SK-N-SH (cell line): Measurements from ENCODE around the gene HPCA. TPM values are rescaled to one million over a fixed set of nuclear protein-coding genes. Genes with fewer than 3 reads are reported as not detected.

Experiments
- CTCF ChIA-PET: fragments of 300-600, 350-600 bp; formaldehyde crosslinking; extraction: SDS; loops from one replicate; lab custom pipeline; 2021; lab: Yijun Ruan, JAX
- POLR2A ChIA-PET: fragments of 350-600 bp; sonication (Branson Sonifier 250); formaldehyde crosslinking; extraction: SDS; loops from one replicate; lab custom pipeline; 2020; ENCODE audit warnings: antibody characterized with exemption, inconsistent platforms; lab: Yijun Ruan, JAX
- DNase-seq: peaks from one replicate; pipeline ENCODE4 v3.0.0; 2012
- H2AFZ ChIP-seq: fragments of 200-600 bp; sonication (generic); 2 replicates; pipeline ENCODE4 v1.8.1; 2016; ENCODE audit warnings: antibody characterized with exemption, mild to moderate bottlenecking, low read depth
- H3F3A ChIP-seq: fragments of 200-600 bp; sonication (generic); replicated peaks from 2 replicates; pipeline ENCODE3; 2016; ENCODE audit warnings: antibody characterized with exemption, mild to moderate bottlenecking; ENCODE audit not compliant: insufficient read depth
- H3K27ac ChIP-seq, 2 experiments: fragments of 200-500 bp in 1 of 2; fragments of 200-600 bp in 1 of 2; sonication (Bioruptor generic) in 1 of 2; sonication (generic), shearing (Covaris generic) in 1 of 2; 2 replicates each; pipeline versions ENCODE4 v1.5.1 to v1.6.1; 2014 to 2016; ENCODE audit warnings: low read depth in 2 of 2, inconsistent platforms in 1 of 2, low read length in 1 of 2, mild to moderate bottlenecking in 1 of 2, mixed read lengths in 1 of 2
- H3K27me3 ChIP-seq: fragments of 200-600 bp; sonication (generic), shearing (Covaris generic); 2 replicates; pipeline ENCODE4 v1.6.1; 2016; ENCODE audit warnings: mixed run types; ENCODE audit not compliant: insufficient read depth
- H3K36me3 ChIP-seq, 2 experiments: fragments of 200-500 bp in 1 of 2; fragments of 200-600 bp in 1 of 2; sonication (Bioruptor generic) in 1 of 2; sonication (generic) in 1 of 2; replicated peaks in 1 of 2; 2 replicates each; pipeline versions ENCODE3 to v1.5.1; 2014 to 2016; ENCODE audit warnings: low read length in 1 of 2, mild to moderate bottlenecking in 1 of 2; ENCODE audit not compliant: insufficient read depth in 2 of 2, control insufficient read depth in 1 of 2
- H3K4me1 ChIP-seq, 2 experiments: fragments of 200-500 bp in 1 of 2; fragments of 200-600 bp in 1 of 2; sonication (Bioruptor generic) in 1 of 2; sonication (generic), shearing (Covaris generic) in 1 of 2; 2 replicates each; pipeline versions ENCODE4 v1.5.1 to v1.6.1; 2014 to 2016; ENCODE audit warnings: low read depth in 1 of 2, low read length in 1 of 2, mixed run types in 1 of 2; ENCODE audit not compliant: insufficient read depth in 2 of 2, control insufficient read depth in 1 of 2
- H3K4me2 ChIP-seq: fragments of 200-600 bp; sonication (generic), shearing (Covaris generic); 2 replicates; pipeline ENCODE4 v1.6.1; 2017; ENCODE audit warnings: mixed run types
- H3K4me3 ChIP-seq, 2 experiments: fragments of 200-500 bp in 1 of 2; fragments of 200-600 bp in 1 of 2; sonication (Bioruptor generic) in 1 of 2; sonication (generic), shearing (Covaris generic) in 1 of 2; 2 replicates each; pipeline versions ENCODE4 v1.5.1 to v1.8.1; 2014 to 2016; ENCODE audit warnings: low read depth in 2 of 2, inconsistent platforms in 1 of 2, low read length in 1 of 2, mild to moderate bottlenecking in 1 of 2, mixed read lengths in 1 of 2, moderate library complexity in 1 of 2
- H3K79me2 ChIP-seq: fragments of 200-600 bp; sonication (generic); 2 replicates; pipeline ENCODE4 v1.8.1; 2017; ENCODE audit warnings: mild to moderate bottlenecking; ENCODE audit not compliant: insufficient read depth
- H3K9ac ChIP-seq: fragments of 200-600 bp; sonication (generic); 2 replicates; pipeline ENCODE4 v1.6.1; 2017; ENCODE audit warnings: mixed run types
- H3K9me2 ChIP-seq: fragments of 200-600 bp; sonication (generic); 2 replicates; pipeline ENCODE4 v1.6.1; 2017; ENCODE audit warnings: mixed run types
- H3K9me3 ChIP-seq: fragments of 200-600 bp; sonication (generic); 2 replicates; pipeline ENCODE4 v1.6.1; 2017; ENCODE audit warnings: mixed run types, mild to moderate bottlenecking, moderate library complexity
- H4K20me1 ChIP-seq: fragments of 200-600 bp; sonication (generic); 2 replicates; pipeline ENCODE4 v1.6.1; 2017; ENCODE audit warnings: mild to moderate bottlenecking, mixed run types; ENCODE audit not compliant: insufficient read depth
- CHD2 ChIP-seq: fragments of 150-350 bp; IDR thresholded peaks from 2 replicates; pipeline ENCODE4 v1.6.1; 2018; ENCODE audit warnings: low read length; ENCODE audit not compliant: partially characterized antibody
- CTCF ChIP-seq: fragments of 200-600 bp; sonication (generic); IDR thresholded peaks from 2 replicates; pipeline ENCODE4 v1.6.1; 2017; ENCODE audit warnings: antibody characterized with exemption, mild to moderate bottlenecking, moderate library complexity
- EZH2phosphoT487 ChIP-seq: fragments of 200-600 bp; sonication (generic); IDR thresholded peaks from 2 replicates; pipeline ENCODE4 v1.6.1; 2017; ENCODE audit warnings: low read depth, mixed run types, mild to moderate bottlenecking, antibody characterized with exemption, moderate library complexity, borderline replicate concordance
- FOSL2 ChIP-seq: IDR thresholded peaks from 2 replicates; pipeline ENCODE4 v1.4.0; 2012; ENCODE audit warnings: low read depth, mild to moderate bottlenecking, moderate library complexity, borderline replicate concordance
- FOXJ3 ChIP-seq: sonication (generic); formaldehyde crosslinking; IDR thresholded peaks from 2 replicates; pipeline ENCODE4 v1.5.1; 2020; ENCODE audit warnings: mild to moderate bottlenecking, missing genetic modification reagents
- GABPA ChIP-seq: IDR thresholded peaks from 2 replicates; pipeline ENCODE4 v1.4.0; 2012; ENCODE audit warnings: low read depth, mild to moderate bottlenecking
- GATA2 ChIP-seq: sonication (generic); formaldehyde crosslinking; IDR thresholded peaks from 2 replicates; pipeline ENCODE4 v1.5.0; 2020; ENCODE audit warnings: mild to moderate bottlenecking, missing genetic modification reagents
- NFIC ChIP-seq: IDR thresholded peaks from 2 replicates; pipeline ENCODE4 v1.4.0; 2012; ENCODE audit warnings: borderline replicate concordance
- POLR2AphosphoS5 ChIP-seq: IDR thresholded peaks from 2 replicates; pipeline ENCODE4 v1.6.1; 2012; ENCODE audit warnings: low read depth, low read length
- RFX5 ChIP-seq: IDR thresholded peaks from 2 replicates; pipeline ENCODE4 v1.6.1; 2012; ENCODE audit warnings: mild to moderate bottlenecking, improper control_type of control experiment, low read length
- SIN3A ChIP-seq: IDR thresholded peaks from 2 replicates; pipeline ENCODE4 v1.6.1; 2012; ENCODE audit warnings: low read depth, mild to moderate bottlenecking, low read length, moderate library complexity, borderline replicate concordance
- TCF12 ChIP-seq: IDR thresholded peaks from 2 replicates; pipeline ENCODE4 v1.4.0; 2012
- TEAD4 ChIP-seq: IDR thresholded peaks from 2 replicates; pipeline ENCODE4 v1.4.0; 2012; ENCODE audit warnings: mild to moderate bottlenecking, borderline replicate concordance; ENCODE audit not compliant: insufficient read depth
- USF1 ChIP-seq: IDR thresholded peaks from 2 replicates; pipeline ENCODE4 v1.4.0; 2012; ENCODE audit warnings: low read depth, borderline replicate concordance
- WGBS: methylation state at CpG from one replicate; pipeline ENCODE4 v1.1.6; 2017; ENCODE audit warnings: low lambda C conversion rate; 5-methylcytosine and 5-hydroxymethylcytosine counted together
- polyA plus RNA-seq, 3 experiments: library from polyadenylated mRNA; depleted of rRNA; stranded (reverse); fragments of >200 nt; gene quantifications; 2 replicates each; pipeline ENCODE4 v1.2.3, GENCODE V29; 2012
- TF ChIP-seq, protein P1 (sequence below): fragments of 150-350 bp; IDR thresholded peaks from 2 replicates; pipeline ENCODE4 v1.6.1; 2017; ENCODE audit warnings: antibody characterized with exemption, low read length, low read depth, borderline replicate concordance
- TF ChIP-seq, protein P2 (sequence below): IDR thresholded peaks from 2 replicates; pipeline ENCODE4 v1.4.0; 2012; ENCODE audit warnings: low read depth, borderline replicate concordance

Gene HPCA
- polyA plus RNA-seq, 1 of the 3 experiments (the other 2 are of a cell fraction), result not detected

DNA sequence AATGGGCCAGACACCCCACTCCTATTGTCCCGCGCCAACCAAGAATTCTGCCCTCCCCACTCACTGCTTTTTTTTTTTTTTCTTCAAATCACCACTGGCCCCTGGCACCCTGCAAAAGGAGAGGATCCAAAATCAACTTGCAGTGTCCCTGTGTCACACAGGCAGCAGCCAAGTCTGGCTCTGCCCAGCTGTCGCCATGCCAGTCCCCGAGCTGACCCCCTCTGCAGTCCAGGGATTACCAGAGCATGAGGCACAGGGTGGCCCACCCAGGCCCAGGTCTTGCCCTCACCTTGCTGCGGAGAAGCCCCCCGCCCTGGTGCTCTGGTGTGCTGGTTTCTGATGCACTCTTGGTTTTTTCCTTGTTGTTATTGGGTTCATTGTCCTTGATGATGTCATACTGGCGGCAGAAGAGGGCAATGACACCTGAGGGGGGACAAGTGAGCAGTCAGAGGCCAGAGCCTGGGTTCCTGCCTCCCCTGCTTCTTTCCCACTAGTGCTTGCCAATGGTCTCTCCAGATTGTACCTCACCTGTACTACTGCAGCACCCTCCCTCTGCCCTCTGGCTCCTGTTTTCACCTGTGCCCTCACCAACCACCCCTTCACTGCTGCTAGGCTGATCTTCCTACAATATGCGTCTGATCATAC, 21.8 kb upstream of the HPCA start (continued):
- TF ChIP-seq, protein P1, sequence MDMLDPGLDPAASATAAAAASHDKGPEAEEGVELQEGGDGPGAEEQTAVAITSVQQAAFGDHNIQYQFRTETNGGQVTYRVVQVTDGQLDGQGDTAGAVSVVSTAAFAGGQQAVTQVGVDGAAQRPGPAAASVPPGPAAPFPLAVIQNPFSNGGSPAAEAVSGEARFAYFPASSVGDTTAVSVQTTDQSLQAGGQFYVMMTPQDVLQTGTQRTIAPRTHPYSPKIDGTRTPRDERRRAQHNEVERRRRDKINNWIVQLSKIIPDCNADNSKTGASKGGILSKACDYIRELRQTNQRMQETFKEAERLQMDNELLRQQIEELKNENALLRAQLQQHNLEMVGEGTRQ, result no peak

- Histone ChIP-seq H3K4me1 (peaks cover 0 to 5% of the 10 kb centered on the region in 2 experiments; a peak in 1 of 4 replicates), H3F3A (no peaks in the 10 kb centered on the region), H3K36me3 (peaks cover 0 to 16% of the 10 kb centered on the region in 2 experiments), H3K9me3 (no peaks in the 10 kb centered on the region), H3K4me3 (no peak overlapping the region), H2AFZ (no peak overlapping the region), H3K9me2 (no peaks in the 10 kb centered on the region), H3K79me2 (no peaks in the 10 kb centered on the region), H4K20me1 (no peaks in the 10 kb centered on the region), H3K27ac (no peak overlapping the region), H3K27me3 (no peaks in the 10 kb centered on the region), H3K9ac (no peak overlapping the region), H3K4me2 (no peak overlapping the region)
- no peak for DNase-seq
- CTCF ChIA-PET, result interaction anchor here (1.1 to 1.7 kb wide), 3 partner anchors 11 to 221 kb away, joined by 3 to 4 read pairs (median 4); no protein-coding TSS in a partner anchor
- 61% methylated on average over 3 of the region's 3 CpGs for WGBS
- TF ChIP-seq, protein P2, sequence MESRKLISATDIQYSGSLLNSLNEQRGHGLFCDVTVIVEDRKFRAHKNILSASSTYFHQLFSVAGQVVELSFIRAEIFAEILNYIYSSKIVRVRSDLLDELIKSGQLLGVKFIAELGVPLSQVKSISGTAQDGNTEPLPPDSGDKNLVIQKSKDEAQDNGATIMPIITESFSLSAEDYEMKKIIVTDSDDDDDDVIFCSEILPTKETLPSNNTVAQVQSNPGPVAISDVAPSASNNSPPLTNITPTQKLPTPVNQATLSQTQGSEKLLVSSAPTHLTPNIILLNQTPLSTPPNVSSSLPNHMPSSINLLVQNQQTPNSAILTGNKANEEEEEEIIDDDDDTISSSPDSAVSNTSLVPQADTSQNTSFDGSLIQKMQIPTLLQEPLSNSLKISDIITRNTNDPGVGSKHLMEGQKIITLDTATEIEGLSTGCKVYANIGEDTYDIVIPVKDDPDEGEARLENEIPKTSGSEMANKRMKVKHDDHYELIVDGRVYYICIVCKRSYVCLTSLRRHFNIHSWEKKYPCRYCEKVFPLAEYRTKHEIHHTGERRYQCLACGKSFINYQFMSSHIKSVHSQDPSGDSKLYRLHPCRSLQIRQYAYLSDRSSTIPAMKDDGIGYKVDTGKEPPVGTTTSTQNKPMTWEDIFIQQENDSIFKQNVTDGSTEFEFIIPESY, result no peak
- TF ChIP-seq TCF12, result no peak
- TF ChIP-seq RFX5, result no peak
- no peak for TF ChIP-seq CHD2
- no peak for TF ChIP-seq POLR2AphosphoS5
- TF ChIP-seq GABPA, result no peak
- TF ChIP-seq FOSL2, result no peak
- TF ChIP-seq GATA2 (CRISPR knock-in tag), result no peak
- POLR2A ChIA-PET, result no interaction called here
Observed at GRCh38 chr1:32865639-32866405, 20.5 kb upstream of the HPCA start.

DNA sequence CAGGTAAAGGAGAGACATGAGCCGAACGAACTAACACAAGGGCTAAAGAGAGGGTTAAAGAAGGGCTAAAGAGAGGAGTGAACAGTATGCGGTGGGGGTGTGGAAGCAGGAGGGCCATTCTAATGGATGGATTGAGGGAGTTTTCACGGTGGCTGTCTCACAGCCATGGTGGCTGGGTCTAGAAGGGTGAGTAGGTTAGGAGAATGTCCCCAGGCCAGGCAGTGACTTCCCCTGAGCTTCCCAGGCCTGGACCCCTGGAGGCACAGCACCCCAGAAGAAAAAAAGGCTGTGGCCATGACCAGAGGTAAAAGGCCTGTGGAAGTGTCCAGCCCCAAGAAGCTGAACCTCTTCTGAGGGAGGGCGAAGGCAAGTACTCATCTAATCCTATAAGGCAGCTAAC, 19.1 kb upstream of the HPCA start:
- Histone ChIP-seq H3K4me2 (no peak overlapping the region), H3K9me3 (no peaks in the 10 kb centered on the region), H3K27ac (no peak overlapping the region), H3K9me2 (no peaks in the 10 kb centered on the region), H3K27me3 (no peaks in the 10 kb centered on the region), H3F3A (peaks cover 3% of the 10 kb centered on the region), H3K4me1 (peaks cover 0 to 8% of the 10 kb centered on the region in 2 experiments; a peak in 1 of 4 replicates), H3K9ac (no peak overlapping the region), H3K79me2 (no peaks in the 10 kb centered on the region), H4K20me1 (no peaks in the 10 kb centered on the region), H3K4me3 (no peak overlapping the region), H3K36me3 (peaks cover 0 to 8% of the 10 kb centered on the region in 2 experiments), H2AFZ (no peak overlapping the region)
- ChIA-PET CTCF (interaction anchor here (0.6 to 1.7 kb wide), 4 partner anchors 10 to 347 kb away, joined by 3 to 4 read pairs (median 4); no protein-coding TSS in a partner anchor), POLR2A (no interaction called here)
- no peak for DNase-seq
- WGBS, result 95% methylated on average over 5 of the region's 5 CpGs
- TF ChIP-seq GABPA (no peak), NFIC (no peak), EZH2phosphoT487 (no peak), SIN3A (no peak), FOXJ3 (CRISPR knock-in tag) (no peak), USF1 (no peak), CTCF (no peak), TEAD4 (no peak), TCF12 (no peak)
